Gastrocnemius medialis (tissue), 4 donors: ENCODE data around the gene PRR5.

Experiments
- CTCF ChIP-seq, 5 experiments: fragments of 450-650 bp in 3 of 5; fragments of 200-600 bp in 2 of 5; sonication (generic) in 2 of 5; IDR thresholded peaks in 4 of 5; conservative IDR thresholded peaks in 1 of 5; 1 replicate in 4 of 5; 2 replicates in 1 of 5; pipeline ENCODE4 v1.5.1; 2016 to 2019; ENCODE audit warnings: antibody characterized with exemption in 5 of 5, mild to moderate bottlenecking in 3 of 5, moderate library complexity in 3 of 5
- POLR2A ChIP-seq, 2 donors: fragments of 450-650 bp; IDR thresholded peaks; one replicate each; pipeline ENCODE4 v1.6.1; 2017; ENCODE audit warnings: antibody characterized with exemption in 2 of 2, mild to moderate bottlenecking in 2 of 2, moderate library complexity in 2 of 2

- TF ChIP-seq POLR2A (IDR thresholded peaks at IDR 0.05) = no peak
- TF ChIP-seq CTCF (IDR thresholded peaks at IDR 0.05 in 4 of 5, conservative IDR thresholded peaks at IDR 0.05 in 1 of 5) = no peak
Observed at GRCh38 chr22:44728761-44729324, 26.8 kb downstream of the PRR5 start.
